ENCODE results near the gene PTGIS. TPM values are rescaled to one million over a fixed set of nuclear protein-coding genes. Genes with fewer than 3 reads are reported as not detected.
"Not testable (repeated sequence)": the region's sequence is repeated elsewhere in the genome, so short reads cannot be mapped to it uniquely, and the experiment has no call there.

The PTGIS gene
- 26.9 TPM for total RNA-seq
- long read RNA-seq, full-length matches to known transcripts = 1 of 4 reads
- long read RNA-seq, partial matches to known transcripts = 2 of 4 reads
- long read RNA-seq, other reads (novel, unspliced or antisense) = 1 of 4 reads

DNA sequence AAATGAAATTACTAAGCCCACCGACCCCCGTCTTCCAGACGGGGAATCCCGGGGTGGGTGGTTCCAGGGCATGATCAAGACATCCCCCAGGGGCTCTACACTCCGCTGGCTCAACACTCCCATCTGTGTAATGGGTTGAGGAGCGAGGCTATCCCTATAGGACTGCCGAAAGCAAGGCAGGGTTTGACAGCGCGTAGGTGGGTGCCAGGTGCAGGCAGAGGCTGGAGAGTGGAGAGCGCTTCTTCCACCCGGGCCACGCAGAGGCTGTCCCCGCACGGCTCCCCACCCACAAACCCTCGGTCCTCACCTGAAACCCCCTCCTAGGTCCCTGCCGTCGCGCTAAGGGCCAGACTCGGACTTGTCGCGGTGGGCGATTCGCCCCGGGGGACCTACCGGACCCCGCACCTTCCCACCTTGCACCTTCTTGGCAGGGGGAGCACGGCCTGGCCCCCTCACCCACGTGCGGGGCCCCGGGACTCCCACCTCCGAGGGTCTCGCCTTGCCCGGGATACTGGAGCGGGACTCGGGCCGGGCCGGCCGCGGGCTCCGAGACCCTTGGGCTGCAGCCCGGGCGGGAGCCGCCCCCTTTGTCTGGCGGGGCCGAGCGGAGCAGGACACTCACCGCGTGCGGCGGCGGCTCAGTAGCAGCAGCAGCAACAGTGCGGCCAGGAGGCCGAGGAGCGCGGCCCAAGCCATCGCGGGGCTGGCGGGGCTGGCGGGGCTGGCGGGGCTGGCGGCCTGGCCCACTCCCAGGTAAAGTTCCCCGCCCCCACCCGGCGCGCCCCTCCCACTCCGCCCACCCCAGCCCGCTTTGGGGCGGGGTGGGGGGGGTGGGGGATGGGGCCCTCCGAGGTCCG lies at the start of gene PTGIS:
Gene PTGIS (minus strand): TSS at position 717 of the 857 bp plus-strand sequence. CDS start 21 bp downstream, at position 696.
- intact Hi-C loops (cut with DNase I) = no loop called here

DNA sequence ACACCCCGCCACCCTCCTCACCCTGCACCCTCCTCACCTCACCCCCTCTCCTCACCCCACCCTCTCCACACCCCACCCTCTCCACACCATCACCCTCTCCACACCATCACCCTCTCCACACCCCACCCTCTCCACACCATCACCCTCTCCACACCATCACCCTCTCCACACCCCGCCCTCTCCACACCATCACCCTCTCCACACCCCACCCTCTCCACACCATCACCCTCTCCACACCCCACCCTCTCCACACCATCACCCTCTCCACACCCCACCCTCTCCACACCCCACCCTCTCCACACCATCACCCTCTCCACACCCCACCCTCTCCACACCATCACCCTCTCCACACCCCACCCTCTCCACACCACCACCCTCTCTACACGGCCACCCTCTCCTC lies 49.5 kb upstream of the PTGIS start:
- intact Hi-C loops (cut with DNase I) = loop anchor here (10.0 kb wide), 1 partner anchor 97 kb away; the partner anchor contains the start of gene B4GALT5
- not testable (repeated sequence) for DNase-seq; ATAC-seq (ENCODE audit: poor library complexity)

More for the DNA sequence above, at the start of gene PTGIS:
- ATAC-seq (ENCODE audit: poor library complexity) (peak; percentile 68), DNase-seq (peak; percentile 53)

DNA sequence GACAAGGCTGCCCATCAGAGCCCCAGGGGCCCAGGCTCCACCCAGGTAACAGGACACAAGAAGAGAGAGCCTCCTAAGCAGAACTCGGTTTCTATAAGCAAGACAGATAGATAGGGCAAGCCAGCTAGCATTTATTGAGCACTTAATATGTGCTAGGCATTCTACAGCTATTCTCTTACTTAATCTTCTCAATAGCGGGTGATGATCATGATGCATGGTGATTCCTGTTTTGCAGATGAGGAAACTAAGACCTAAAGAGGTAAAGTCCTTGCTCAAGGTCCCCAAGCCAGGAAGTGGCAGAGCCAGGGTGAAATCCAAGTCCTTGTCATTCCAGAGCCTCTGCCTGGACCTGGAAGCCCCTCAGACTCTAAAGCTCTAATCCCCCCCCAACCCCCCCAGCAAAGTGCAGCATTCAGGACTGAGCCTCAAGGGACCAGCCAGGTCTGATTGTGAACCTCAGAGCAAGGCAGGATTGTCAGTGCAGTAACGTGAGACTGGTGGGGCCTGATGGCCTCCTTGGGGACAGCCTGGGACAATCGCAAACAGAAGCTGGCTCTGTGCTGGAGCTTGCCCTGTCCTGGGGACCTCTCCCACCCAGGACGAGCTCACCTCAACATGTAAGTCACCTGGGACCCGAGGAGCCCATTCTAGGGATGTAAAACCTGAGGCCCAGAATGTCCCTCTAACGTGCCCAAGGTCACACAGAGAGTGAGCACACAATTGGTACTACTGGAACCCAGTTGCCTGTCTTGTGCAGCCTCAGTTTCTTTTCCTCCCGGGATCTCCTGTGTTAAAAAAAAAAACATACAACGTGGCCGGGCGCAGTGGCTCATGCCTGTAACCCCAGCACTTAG lies 48.4 kb upstream of the PTGIS start:
- intact Hi-C loops (cut with DNase I) = loop anchor here (10.0 kb wide), 1 partner anchor 98 kb away; the partner anchor contains the start of gene B4GALT5
- no peak for DNase-seq

DNA sequence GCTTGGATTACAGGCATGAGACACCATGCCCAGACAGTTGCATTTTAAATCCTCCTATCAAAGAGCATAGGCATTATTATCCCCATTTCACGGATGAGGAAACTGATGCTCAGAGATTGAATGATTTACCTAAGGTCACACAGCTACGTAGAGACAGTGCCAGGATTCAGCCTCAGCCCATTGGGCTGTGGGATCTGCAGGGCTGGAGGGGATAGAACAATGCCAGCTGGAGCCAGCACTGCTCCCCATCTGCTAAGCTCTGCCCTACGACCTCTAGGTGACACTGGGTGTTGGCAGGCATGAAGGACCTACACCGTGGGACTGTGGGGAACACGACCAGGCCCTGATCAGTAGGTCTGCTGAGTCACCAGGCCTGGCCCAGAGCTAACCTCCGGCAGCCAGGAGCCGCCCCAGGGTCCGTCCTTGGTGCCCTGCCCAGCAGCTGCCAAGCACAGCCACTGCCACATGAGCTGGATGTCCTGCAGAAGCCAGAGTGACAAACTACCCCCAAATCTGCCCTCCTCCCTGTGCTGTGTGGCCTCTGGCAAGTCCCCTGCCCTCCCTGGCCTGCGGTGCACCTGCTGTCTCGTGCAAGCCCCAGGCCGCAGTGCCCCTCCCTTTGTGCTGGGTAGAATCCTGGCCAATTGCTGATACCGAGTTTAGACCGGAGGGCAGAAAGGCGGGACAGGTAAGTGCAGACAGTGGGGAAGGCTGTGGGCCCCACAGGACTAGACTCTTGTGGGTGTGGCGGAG lies 47.6 kb upstream of the PTGIS start:
- intact Hi-C loops (cut with DNase I) = loop anchor here (10.0 kb wide), 1 partner anchor 99 kb away; the partner anchor contains the start of gene B4GALT5
- peak; percentile 83 for ATAC-seq (ENCODE audit: poor library complexity)
- DNase-seq = peak; percentile 85

More for the DNA sequence above, 48.4 kb upstream of the PTGIS start:
- ATAC-seq (ENCODE audit: poor library complexity) = no peak

- DNase-seq; ATAC-seq (ENCODE audit: poor library complexity): not testable (repeated sequence)
These were observed 47.1 kb upstream of the PTGIS start for GRCh38 chr20:49615051-49615400.

DNA sequence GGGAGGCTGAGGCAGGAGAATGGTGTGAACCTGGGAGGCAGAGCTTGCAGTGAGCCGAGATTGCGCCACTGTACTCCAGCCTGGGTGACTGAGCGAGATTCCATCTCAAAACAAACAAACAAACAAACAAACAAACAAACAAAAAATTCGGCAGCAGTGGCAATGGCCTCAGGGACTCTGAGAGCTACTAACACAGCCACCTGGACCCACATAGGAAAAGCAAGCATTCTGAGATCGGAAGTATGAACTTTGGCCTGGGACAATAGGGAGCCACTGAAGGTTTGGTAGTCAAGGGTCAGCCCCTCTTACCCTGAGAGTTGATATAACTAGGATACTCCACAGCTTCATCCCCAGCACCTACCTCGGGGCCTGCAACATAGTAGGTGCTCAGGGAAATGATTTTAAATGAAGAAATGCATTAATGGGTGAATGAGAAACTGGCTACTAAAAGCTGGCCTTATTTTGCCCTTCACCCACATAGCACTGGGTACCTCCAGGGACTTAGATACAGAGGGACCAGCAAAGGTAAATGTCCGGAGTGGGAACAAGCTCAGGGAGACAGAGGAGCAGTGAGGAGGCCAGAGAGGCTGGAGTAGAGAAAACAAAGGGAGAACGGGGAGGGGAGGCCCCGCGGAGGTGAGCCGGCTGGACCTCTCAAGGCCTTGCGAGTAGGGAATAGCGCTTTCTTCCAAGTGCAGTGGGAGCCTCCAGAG lies 46.6 kb upstream of the PTGIS start:
- ATAC-seq (ENCODE audit: poor library complexity) (no peak), DNase-seq (no peak)
- intact Hi-C loops (cut with DNase I) = loop anchor here (5.0 to 10.0 kb wide), 3 partner anchors 100 to 278 kb away; partner anchors contain the start of gene B4GALT5

More at GRCh38 chr20:49615051-49615400, 47.1 kb upstream of the PTGIS start:
- intact Hi-C loops (cut with DNase I) = loop anchor here (10.0 kb wide), 1 partner anchor 100 kb away; the partner anchor contains the start of gene B4GALT5

DNA sequence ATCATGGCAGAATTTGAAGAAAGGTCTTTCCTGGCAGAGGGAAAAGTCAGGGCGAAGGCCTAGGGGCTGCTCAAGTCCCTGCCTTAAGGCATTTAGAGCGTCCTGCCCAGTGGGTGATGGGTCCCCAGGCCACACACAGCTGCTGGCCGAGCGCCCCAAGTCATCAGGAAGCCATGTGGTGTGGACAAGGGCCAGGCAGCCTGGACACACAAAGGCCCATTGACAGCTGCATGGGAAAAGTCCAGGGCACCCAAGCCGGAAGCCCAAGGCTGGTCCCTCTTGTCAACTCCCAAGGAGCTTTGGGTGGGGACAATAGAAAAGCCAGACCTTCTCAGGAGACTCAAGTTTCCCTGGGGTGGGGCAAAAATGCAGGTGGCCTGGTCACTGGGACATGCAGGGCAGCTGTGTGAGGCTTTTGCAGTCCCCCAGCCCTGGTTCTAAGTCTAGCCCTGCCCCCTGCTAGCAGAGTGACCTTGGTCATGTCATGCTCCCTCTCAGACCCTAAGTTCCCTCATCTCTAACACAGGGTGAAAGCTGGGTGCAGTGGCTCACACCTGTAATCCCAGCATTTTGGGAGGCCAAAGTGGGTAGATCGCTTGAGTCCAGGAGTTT lies 44.3 kb upstream of the PTGIS start:
- intact Hi-C loops (cut with DNase I) = loop anchor here (5.0 to 10.0 kb wide), 3 partner anchors 103 to 280 kb away; partner anchors contain the start of gene B4GALT5
- ATAC-seq (ENCODE audit: poor library complexity) (peak; percentile 39), DNase-seq (peak; percentile 79)

DNA sequence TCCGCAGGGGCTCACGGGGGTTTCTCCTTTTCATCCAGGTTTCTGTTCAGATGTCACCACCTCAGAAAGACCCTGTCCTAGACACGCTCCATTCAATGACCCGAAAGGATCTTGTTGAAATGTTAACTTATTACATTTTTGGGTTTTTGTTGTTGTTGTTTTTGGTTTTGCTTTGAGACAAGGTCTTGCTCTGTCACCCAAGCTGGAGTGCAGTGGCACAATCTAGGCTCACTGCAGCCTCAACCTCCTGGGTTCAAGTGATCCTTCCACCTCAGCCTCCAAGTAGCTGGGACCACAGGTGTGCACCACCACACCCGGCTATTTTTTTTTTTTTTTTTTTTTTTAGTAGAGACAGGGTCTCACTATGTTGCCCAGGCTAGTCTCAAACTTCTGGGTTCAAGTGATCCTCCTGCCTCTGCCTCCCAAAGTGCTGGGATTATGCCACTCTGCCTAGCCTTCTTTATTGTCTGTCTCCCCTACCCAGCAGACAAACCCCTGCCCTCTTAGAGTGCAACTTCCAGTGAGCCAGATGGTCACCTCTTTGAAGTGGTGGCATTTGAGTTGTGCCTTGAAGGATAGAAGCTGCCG lies 43.7 kb upstream of the PTGIS start:
- not testable (repeated sequence) for DNase-seq; ATAC-seq (ENCODE audit: poor library complexity)
- intact Hi-C loops (cut with DNase I) = loop anchor here (2.0 to 10.0 kb wide), 4 partner anchors 103 to 281 kb away; partner anchors contain the start of gene B4GALT5

DNA sequence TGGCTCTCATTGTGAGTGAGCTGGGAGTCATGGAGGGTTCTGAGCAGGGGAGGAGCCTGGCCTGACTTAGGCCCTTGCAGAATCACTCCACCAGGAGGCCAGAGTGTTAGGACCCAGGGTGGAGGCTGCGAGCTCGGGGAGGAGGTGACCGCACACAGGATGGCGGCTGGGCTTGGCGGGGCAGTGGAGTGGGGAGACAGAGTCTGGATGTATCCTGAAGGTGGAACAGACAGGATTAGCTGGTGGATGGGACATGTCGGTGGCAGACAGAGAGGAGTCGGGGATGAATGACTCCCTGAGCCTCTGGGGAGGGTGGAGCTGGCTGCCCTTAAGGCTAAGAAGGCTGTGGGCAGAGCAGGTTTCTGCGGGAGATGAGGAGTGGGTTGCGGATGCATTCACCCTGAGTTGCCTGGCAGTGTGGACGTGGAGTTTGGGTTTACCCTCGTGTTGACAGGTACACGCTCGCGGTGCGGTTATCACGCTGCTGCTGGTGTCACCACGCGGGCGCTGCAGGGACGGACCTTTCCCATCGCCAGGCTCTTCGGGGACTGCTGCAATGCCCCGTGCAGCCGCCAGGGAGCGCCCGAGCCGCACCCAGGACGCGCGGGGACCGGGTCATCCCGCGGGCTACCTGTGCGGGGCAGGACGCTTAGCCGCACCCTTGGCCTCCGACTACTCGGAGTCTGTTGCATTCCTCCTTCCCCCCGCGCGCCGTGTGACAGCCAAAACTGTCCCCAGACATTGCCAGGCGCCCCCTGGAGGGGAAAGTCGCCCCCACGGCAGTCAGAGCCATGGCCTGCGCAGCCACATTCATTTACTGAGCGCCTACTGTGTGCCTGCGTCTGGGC lies 43.0 kb upstream of the PTGIS start:
- ATAC-seq (ENCODE audit: poor library complexity) = peak; percentile 78
- intact Hi-C loops (cut with DNase I) = loop anchor here (2.0 to 10.0 kb wide), 4 partner anchors 104 to 281 kb away; partner anchors contain the start of gene B4GALT5
- peak; percentile 87 for DNase-seq

GRCh38 chr20:49608752-49609670 lies 41.1 kb upstream of the PTGIS start:
- DNase-seq (peak; percentile 78), ATAC-seq (ENCODE audit: poor library complexity) (peak; percentile 59)
- intact Hi-C loops (cut with DNase I) = loop anchor here (2.0 to 10.0 kb wide), 2 partner anchors 66 to 274 kb away; no protein-coding TSS in a partner anchor

GRCh38 chr20:49607568-49607967 lies 39.6 kb upstream of the PTGIS start:
- no peak for ATAC-seq (ENCODE audit: poor library complexity)
- no peak for DNase-seq
- intact Hi-C loops (cut with DNase I) = loop anchor here (10.0 kb wide), 1 partner anchor 273 kb away; no protein-coding TSS in a partner anchor

- DNase-seq = no peak
These were observed 35.3 kb upstream of the PTGIS start for GRCh38 chr20:49603209-49603627.

GRCh38 chr20:49602345-49603208 lies 34.6 kb upstream of the PTGIS start:
- DNase-seq (no peak), ATAC-seq (ENCODE audit: poor library complexity) (no peak)
- intact Hi-C loops (cut with DNase I) = loop anchor here (10.0 kb wide), 1 partner anchor 268 kb away; no protein-coding TSS in a partner anchor

More at GRCh38 chr20:49603209-49603627, 35.3 kb upstream of the PTGIS start:
- peak; percentile 67 for ATAC-seq (ENCODE audit: poor library complexity)
- intact Hi-C loops (cut with DNase I) = loop anchor here (10.0 kb wide), 1 partner anchor 268 kb away; no protein-coding TSS in a partner anchor
